ENCODE data around the gene NR2F6. TPM values are rescaled to one million over a fixed set of nuclear protein-coding genes. Genes with fewer than 3 reads are reported as not detected.
"Not testable (repeated sequence)": the region's sequence is repeated elsewhere in the genome, so short reads cannot be mapped to it uniquely, and the experiment has no call there.

NR2F6 gene
- total RNA-seq, 2 donors from 2014 or later, result 129 to 195 TPM

GRCh38 chr19:17281391-17282304 is 35.9 kb upstream of the NR2F6 start, which contains the start of gene ANKLE1:
ANKLE1 (plus strand) TSS chr19:17281901; CDS start chr19:17281921, 20 bp downstream.
- intact Hi-C loops (cut with DNase I), result loop anchor here (2.0 kb wide), 2 partner anchors 77 to 213 kb away; no protein-coding TSS in a partner anchor
- Histone ChIP-seq H3K9me3 (no peaks in the 10 kb centered on the region), H3K4me1 (peaks cover 12% of the 10 kb centered on the region), H3K4me3 (peak within 1 kb of the TSS; percentile 24), H3K36me3 (no peaks in the 10 kb centered on the region), H3K27ac (no peak within 1 kb of the TSS), H3K9ac (ENCODE audit: low read depth in 2 of 2, low read length in 2 of 2) (peak within 1 kb of the TSS in 1 of 2 donors; percentile 34), H3K27me3 (peaks cover 8% of the 10 kb centered on the region)
- no peak for TF ChIP-seq CTCF (IDR thresholded peaks at IDR 0.05)
- no peak for DNase-seq

- intact Hi-C loops (cut with DNase I), result no loop called here
- no peaks in the 10 kb centered on the region for H3K9me3 ChIP-seq
- no peak for TF ChIP-seq CTCF (IDR thresholded peaks at IDR 0.05)
- peaks cover 12% of the 10 kb centered on the region for H3K4me1 ChIP-seq
- no peak overlapping the region for H3K4me3 ChIP-seq
- DNase-seq, result no peak
- no peak overlapping the region for H3K9ac ChIP-seq (ENCODE audit: low read depth in 2 of 2, low read length in 2 of 2)
- H3K36me3 ChIP-seq, result no peaks in the 10 kb centered on the region
- H3K27ac ChIP-seq, result no peak overlapping the region
- peaks cover 8% of the 10 kb centered on the region for H3K27me3 ChIP-seq
Observed at GRCh38 chr19:17279436-17279835, 33.7 kb upstream of the NR2F6 start.

- no peak for TF ChIP-seq CTCF (IDR thresholded peaks at IDR 0.05)
- no peaks in the 10 kb centered on the region for H3K36me3 ChIP-seq
- intact Hi-C loops (cut with DNase I), result no loop called here
- H3K27ac ChIP-seq, result no peak overlapping the region
- H3K9me3 ChIP-seq, result no peaks in the 10 kb centered on the region
- no peak overlapping the region for H3K9ac ChIP-seq (ENCODE audit: low read depth in 2 of 2, low read length in 2 of 2)
- no peaks in the 10 kb centered on the region for H3K4me1 ChIP-seq
- DNase-seq, result no peak
- no peak overlapping the region for H3K4me3 ChIP-seq
- H3K27me3 ChIP-seq, result no peaks in the 10 kb centered on the region
Observed at GRCh38 chr19:17275441-17276175, 29.9 kb upstream of the NR2F6 start.

- H3K9ac ChIP-seq (ENCODE audit: low read depth in 2 of 2, low read length in 2 of 2); H3K36me3 ChIP-seq; H3K9me3 ChIP-seq; H3K4me3 ChIP-seq; DNase-seq; H3K27me3 ChIP-seq; H3K4me1 ChIP-seq; intact Hi-C loops (cut with DNase I); H3K27ac ChIP-seq: not testable (repeated sequence)
Observed at GRCh38 chr19:17274892-17275291, 29.2 kb upstream of the NR2F6 start.

GRCh38 chr19:17268754-17269153 is 23.0 kb upstream of the NR2F6 start:
- TF ChIP-seq CTCF (IDR thresholded peaks at IDR 0.05), result no peak
- intact Hi-C loops (cut with DNase I), result no loop called here
- Histone ChIP-seq H3K27me3 (no peaks in the 10 kb centered on the region), H3K9me3 (no peaks in the 10 kb centered on the region), H3K36me3 (no peaks in the 10 kb centered on the region), H3K4me1 (no peaks in the 10 kb centered on the region), H3K4me3 (no peak overlapping the region), H3K27ac (no peak overlapping the region), H3K9ac (ENCODE audit: low read depth in 2 of 2, low read length in 2 of 2) (no peak overlapping the region)
- no peak for DNase-seq
